Esophagus muscularis mucosa (tissue), 4 donors: ENCODE data around the gene FNBP1.

Experiments used
- EP300 ChIP-seq: sonication (generic); formaldehyde crosslinking; IDR thresholded peaks from one replicate; pipeline ENCODE4 v1.6.1; 2017; ENCODE audit warnings: antibody characterized with exemption
- POLR2A ChIP-seq: fragments of 450-650 bp; IDR thresholded peaks from one replicate; pipeline ENCODE4 v1.6.1; 2017; ENCODE audit warnings: antibody characterized with exemption, moderate library complexity, mild to moderate bottlenecking, low read depth
- POLR2AphosphoS5 ChIP-seq, 2 donors: sonication (generic); formaldehyde crosslinking; IDR thresholded peaks; one replicate each; pipeline ENCODE4 v1.6.1; 2017; ENCODE audit warnings: antibody characterized with exemption in 2 of 2
- TF ChIP-seq, protein P1 (sequence below), 3 experiments: fragments of 200-600 bp in 2 of 3; fragments of 450-650 bp in 1 of 3; sonication (generic) in 2 of 3; IDR thresholded peaks; one replicate each; pipeline ENCODE4 v1.5.1; 2017 to 2019; ENCODE audit warnings: antibody characterized with exemption in 3 of 3, mild to moderate bottlenecking in 2 of 3, moderate library complexity in 1 of 3

DNA sequence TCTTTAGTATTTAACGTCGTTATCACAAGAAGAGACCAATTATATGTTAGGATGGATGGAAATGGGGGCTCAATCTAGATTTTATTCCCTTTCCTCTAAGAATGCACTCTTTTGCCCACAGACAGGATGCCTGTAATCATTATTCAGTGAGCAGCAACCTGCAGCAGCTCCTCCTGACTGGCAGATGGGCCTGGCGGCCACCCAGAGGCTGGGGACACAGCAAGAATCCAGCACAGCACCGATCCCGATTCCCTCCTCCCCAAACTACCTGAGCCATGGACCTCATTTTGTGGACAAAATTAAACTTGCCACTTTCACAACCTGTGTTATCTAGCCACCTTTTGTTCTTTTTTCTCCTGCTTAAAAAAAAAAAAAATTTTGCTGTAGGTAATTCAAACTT lies 106.8 kb downstream of the FNBP1 start:
- no peak for TF ChIP-seq POLR2AphosphoS5 (IDR thresholded peaks at IDR 0.05)
- TF ChIP-seq, protein P1, sequence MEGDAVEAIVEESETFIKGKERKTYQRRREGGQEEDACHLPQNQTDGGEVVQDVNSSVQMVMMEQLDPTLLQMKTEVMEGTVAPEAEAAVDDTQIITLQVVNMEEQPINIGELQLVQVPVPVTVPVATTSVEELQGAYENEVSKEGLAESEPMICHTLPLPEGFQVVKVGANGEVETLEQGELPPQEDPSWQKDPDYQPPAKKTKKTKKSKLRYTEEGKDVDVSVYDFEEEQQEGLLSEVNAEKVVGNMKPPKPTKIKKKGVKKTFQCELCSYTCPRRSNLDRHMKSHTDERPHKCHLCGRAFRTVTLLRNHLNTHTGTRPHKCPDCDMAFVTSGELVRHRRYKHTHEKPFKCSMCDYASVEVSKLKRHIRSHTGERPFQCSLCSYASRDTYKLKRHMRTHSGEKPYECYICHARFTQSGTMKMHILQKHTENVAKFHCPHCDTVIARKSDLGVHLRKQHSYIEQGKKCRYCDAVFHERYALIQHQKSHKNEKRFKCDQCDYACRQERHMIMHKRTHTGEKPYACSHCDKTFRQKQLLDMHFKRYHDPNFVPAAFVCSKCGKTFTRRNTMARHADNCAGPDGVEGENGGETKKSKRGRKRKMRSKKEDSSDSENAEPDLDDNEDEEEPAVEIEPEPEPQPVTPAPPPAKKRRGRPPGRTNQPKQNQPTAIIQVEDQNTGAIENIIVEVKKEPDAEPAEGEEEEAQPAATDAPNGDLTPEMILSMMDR (IDR thresholded peaks at IDR 0.05) = no peak
- no peak for TF ChIP-seq EP300
- no peak for TF ChIP-seq POLR2A
